Measurements from ENCODE around the gene SDK1. TPM values are rescaled to one million over a fixed set of nuclear protein-coding genes. Genes with fewer than 3 reads are reported as not detected.

SDK1 gene
- total and polyA plus RNA-seq, 8 donors = 1.6 to 11.2 (median 6.6) TPM

DNA sequence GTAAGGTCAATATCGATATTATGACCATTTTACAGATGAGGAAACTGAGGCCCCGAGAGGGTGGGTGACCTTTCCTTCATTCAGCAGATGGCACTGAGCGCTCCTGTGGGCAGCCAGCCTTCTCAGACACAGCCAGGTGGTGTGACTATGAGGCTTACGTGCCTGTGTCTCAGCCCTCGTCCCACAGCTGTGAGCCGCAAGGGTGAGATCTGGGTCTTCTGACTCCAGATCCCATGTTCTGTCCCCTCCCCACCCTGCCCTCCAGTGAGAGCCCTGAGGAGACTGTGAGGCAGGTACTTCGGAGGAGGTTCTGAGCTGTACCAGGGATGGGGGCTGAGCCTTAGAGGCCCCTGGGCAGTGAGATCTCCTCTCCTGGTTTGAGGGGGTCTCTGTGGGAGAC, 767.2 kb downstream of the SDK1 start:
- Histone ChIP-seq H3K27ac (no peak overlapping the region), H3K27me3 (no peaks in the 10 kb centered on the region), H3K4me1 (no peaks in the 10 kb centered on the region), H3K9me3 (no peaks in the 10 kb centered on the region), H3K36me3 (peaks cover 0 to 3% (median 0%) of the 10 kb centered on the region in 4 donors), H3K4me3 (no peak overlapping the region)
- peak in 1 of 2 donors; percentile 5 for DNase-seq
- WGBS, 5 donors = 90 to 96% (median 94%) methylated on average over 7 of the region's 7 CpGs
- intact Hi-C loops (cut with DNase I; ENCODE audit: low total_unique reads) = no loop called here
- TF ChIP-seq POLR2AphosphoS5 (IDR thresholded peaks at IDR 0.05) = no peak
- TF ChIP-seq EP300 (IDR thresholded peaks at IDR 0.05) = no peak
- no peak for TF ChIP-seq POLR2A (IDR thresholded peaks at IDR 0.05)
- TF ChIP-seq, protein P1, sequence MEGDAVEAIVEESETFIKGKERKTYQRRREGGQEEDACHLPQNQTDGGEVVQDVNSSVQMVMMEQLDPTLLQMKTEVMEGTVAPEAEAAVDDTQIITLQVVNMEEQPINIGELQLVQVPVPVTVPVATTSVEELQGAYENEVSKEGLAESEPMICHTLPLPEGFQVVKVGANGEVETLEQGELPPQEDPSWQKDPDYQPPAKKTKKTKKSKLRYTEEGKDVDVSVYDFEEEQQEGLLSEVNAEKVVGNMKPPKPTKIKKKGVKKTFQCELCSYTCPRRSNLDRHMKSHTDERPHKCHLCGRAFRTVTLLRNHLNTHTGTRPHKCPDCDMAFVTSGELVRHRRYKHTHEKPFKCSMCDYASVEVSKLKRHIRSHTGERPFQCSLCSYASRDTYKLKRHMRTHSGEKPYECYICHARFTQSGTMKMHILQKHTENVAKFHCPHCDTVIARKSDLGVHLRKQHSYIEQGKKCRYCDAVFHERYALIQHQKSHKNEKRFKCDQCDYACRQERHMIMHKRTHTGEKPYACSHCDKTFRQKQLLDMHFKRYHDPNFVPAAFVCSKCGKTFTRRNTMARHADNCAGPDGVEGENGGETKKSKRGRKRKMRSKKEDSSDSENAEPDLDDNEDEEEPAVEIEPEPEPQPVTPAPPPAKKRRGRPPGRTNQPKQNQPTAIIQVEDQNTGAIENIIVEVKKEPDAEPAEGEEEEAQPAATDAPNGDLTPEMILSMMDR (IDR thresholded peaks at IDR 0.05) = no peak

DNA sequence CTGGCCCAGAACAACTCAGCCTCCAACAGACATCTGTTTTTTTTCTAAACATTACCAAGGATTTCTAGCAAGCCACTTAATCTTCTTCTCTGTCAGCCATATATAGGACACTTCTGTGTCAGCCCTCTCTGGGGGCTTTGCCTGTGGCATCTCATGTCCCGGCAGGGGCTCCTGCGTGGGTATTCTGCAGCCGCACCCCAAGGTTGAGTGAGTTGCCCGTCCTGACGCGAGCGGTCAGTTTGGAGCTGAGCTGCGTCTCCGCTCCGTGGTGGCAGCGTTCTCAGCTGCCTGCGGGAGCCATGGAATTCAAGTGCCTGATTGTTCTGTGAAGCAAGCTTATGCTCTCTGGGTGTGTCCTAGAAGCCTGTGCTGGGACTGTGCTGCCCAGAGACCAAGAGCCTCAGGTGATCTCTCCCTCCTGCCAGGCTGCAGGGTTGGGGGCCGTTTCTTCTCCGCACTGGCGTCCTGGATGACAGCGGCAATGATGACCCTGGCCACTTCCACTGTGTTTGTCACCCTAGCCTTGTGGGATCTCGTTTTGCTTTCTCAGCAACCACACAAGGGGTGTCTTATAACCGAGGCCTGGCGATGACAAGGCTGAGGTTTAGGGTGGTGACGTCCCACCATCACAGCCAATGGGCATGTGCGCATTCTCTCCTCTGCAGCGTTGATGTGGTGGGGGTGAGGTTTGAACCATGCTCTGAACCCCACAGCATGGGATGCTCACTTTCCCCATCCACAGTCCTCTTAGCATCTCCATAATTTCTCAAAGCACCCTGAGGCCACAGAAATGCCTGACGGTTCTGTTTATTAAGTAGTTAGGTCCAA, 768.4 kb downstream of the SDK1 start:
- WGBS, 5 donors = 82 to 89% (median 84%) methylated on average over 17 to 23 of the region's 23 CpGs
- Histone ChIP-seq H3K27me3 (no peaks in the 10 kb centered on the region), H3K9me3 (no peaks in the 10 kb centered on the region), H3K4me1 (no peaks in the 10 kb centered on the region), H3K36me3 (peaks cover 0 to 3% (median 0%) of the 10 kb centered on the region in 4 donors), H3K4me3 (no peak overlapping the region), H3K27ac (no peak overlapping the region)
- TF ChIP-seq, protein P1 (IDR thresholded peaks at IDR 0.05) = no peak
- DNase-seq = no peak
- intact Hi-C loops (cut with DNase I; ENCODE audit: low total_unique reads) = no loop called here

DNA sequence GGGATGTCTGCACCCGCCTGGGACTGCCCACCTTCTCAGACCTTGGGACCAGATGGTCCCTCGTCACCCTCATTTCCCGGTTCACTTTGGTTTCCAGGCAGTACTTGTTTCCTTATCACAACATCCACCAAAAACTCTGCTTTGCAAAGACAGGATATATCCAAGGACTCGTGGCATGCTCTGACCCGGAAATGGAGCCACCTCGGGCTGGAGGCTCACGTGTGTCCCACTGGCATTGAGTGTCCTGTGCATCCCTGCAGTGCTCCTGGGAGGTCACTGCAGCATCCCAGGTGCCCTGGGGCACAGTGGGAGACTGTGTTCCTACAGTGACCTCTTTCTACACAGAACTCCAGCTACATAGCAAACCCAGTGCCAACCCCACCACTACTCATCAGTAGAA, 769.2 kb downstream of the SDK1 start:
- intact Hi-C loops (cut with DNase I; ENCODE audit: low total_unique reads) = no loop called here
- no peak for TF ChIP-seq POLR2AphosphoS5 (IDR thresholded peaks at IDR 0.05)
- WGBS, 5 donors = 84 to 88% (median 86%) methylated on average over 7 of the region's 7 CpGs
- H3K9me3 ChIP-seq = no peaks in the 10 kb centered on the region
- no peaks in the 10 kb centered on the region for H3K27me3 ChIP-seq
- no peaks in the 10 kb centered on the region for H3K4me1 ChIP-seq
- DNase-seq = no peak
- peaks cover 0 to 3% (median 0%) of the 10 kb centered on the region in 4 donors for H3K36me3 ChIP-seq
- no peak overlapping the region for H3K27ac ChIP-seq
- H3K4me3 ChIP-seq = no peak overlapping the region

DNA sequence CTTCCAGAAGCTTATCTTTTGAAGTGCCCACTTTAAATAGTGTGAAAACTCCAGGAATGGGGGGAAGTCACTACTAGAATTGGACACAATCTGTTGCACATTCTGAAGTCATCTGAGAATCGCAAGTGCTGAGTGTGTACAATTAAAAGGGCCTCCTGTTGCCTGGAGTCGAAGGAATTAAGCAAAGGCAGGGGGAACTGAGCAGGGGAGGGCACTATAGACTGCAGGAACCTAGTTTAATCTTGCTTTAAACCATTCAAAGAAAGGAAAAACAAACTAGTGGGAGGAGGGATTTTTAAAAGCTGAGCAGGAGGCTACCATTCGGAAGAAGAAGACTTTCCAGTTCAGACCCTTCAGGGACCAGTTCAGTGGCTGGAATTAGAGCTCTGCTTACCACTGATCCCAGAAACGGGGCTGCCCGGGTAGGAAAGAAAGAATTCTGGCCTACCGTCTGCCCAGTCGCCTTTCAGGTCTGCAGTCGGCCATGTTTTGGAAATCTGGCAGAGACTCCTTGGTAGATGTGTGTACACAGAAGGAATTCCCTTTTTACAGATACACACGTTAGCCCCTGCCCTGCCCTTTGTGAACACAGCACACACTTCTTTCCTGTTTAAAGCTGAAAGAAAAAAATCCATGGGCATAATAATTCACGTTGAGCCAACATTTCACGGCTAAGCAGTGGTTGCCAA, 770.5 kb downstream of the SDK1 start:
- TF ChIP-seq EP300 (IDR thresholded peaks at IDR 0.05) (no peak), POLR2AphosphoS5 (IDR thresholded peaks at IDR 0.05) (no peak), POLR2A (IDR thresholded peaks at IDR 0.05) (no peak)
- TF ChIP-seq, protein P1 (IDR thresholded peaks at IDR 0.05) = no peak
- Histone ChIP-seq H3K4me1 (no peaks in the 10 kb centered on the region), H3K27me3 (no peaks in the 10 kb centered on the region), H3K36me3 (peaks cover 0 to 3% (median under 1%) of the 10 kb centered on the region in 4 donors), H3K27ac (no peak overlapping the region), H3K9me3 (no peaks in the 10 kb centered on the region), H3K4me3 (no peak overlapping the region)
- 38 to 63% (median 51%) methylated on average over 11 of the region's 11 CpGs for WGBS, 5 donors
- intact Hi-C loops (cut with DNase I; ENCODE audit: low total_unique reads) = no loop called here
- DNase-seq = peak in 1 of 2 donors; percentile 36
